GM10266 (cell line): Measurements from ENCODE around the gene ZRSR2.

ENCODE experiments used
- DNase-seq: peaks from one replicate; pipeline ENCODE4 v3.0.0; 2012; ENCODE audit errors: extremely low spot score
- TF ChIP-seq, protein P1 (sequence below): IDR thresholded peaks from 2 replicates; pipeline ENCODE4 v1.5.1; 2012; ENCODE audit warnings: mild to moderate bottlenecking, low read depth; ENCODE audit not compliant: control insufficient read depth, insufficient read depth; ENCODE audit errors: missing control alignments

ZRSR2 gene

DNA sequence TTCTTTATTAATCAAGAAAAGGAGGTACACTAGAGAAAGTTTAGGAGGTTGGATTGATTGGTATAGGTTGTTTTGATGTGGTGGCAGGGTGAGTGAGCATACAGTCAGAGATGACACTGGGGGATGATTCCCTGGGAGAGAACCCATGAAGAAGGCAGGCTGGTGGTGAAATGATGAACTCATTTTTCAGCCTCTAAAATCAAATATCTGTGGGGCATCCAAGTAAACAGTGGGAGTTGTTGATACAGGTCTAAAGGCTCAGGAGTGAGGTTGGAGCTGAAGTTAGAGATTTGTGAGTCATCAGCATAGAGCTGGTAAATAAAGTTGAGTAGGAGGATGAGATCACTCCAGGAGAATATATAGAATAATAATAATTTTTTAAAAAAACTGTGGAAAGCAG lies 74.3 kb downstream of the ZRSR2 start:
- no peak for DNase-seq
- TF ChIP-seq, protein P1, sequence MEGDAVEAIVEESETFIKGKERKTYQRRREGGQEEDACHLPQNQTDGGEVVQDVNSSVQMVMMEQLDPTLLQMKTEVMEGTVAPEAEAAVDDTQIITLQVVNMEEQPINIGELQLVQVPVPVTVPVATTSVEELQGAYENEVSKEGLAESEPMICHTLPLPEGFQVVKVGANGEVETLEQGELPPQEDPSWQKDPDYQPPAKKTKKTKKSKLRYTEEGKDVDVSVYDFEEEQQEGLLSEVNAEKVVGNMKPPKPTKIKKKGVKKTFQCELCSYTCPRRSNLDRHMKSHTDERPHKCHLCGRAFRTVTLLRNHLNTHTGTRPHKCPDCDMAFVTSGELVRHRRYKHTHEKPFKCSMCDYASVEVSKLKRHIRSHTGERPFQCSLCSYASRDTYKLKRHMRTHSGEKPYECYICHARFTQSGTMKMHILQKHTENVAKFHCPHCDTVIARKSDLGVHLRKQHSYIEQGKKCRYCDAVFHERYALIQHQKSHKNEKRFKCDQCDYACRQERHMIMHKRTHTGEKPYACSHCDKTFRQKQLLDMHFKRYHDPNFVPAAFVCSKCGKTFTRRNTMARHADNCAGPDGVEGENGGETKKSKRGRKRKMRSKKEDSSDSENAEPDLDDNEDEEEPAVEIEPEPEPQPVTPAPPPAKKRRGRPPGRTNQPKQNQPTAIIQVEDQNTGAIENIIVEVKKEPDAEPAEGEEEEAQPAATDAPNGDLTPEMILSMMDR, result no peak

DNA sequence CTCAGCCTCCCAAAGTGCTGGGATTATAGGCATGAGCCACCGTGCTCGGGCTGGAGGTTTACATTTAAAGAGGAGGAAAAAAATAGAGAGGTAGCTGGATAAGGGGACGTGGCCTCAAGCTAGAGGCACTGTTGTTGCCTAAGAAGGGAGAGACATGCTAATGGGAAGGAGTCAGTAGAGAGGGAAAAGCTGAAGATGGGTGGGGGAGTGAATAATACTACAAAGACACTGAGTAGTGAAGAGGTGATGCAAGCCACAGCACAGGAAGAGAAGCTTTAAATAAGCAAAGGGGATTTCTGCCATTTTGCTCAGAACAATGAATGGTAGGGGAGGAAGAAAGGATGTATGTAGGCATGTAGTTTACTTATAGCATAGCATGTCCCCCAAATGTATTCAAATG lies 75.9 kb downstream of the ZRSR2 start:
- DNase-seq, result no peak
- TF ChIP-seq, protein P1, result no peak

DNA sequence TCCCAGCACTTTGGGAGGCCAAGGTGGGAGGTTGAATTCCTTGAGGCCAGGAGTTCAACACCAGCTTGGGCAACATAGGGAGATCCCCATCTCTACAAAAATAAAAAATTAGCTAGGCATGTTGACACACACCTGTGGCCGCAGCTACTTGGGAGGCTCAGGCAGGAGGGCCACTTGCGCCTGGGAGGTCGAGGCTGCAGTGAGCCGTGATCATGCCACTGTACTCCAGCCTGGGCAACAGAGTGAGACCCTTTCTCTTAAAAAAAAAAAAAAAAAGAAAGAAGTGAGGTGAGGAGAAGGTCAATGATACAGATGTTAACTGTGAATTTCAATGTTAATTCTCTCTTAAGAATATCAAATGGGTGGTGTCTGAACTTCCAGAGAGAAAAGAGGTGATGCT lies 79.4 kb downstream of the ZRSR2 start:
- TF ChIP-seq, protein P1, result no peak

DNA sequence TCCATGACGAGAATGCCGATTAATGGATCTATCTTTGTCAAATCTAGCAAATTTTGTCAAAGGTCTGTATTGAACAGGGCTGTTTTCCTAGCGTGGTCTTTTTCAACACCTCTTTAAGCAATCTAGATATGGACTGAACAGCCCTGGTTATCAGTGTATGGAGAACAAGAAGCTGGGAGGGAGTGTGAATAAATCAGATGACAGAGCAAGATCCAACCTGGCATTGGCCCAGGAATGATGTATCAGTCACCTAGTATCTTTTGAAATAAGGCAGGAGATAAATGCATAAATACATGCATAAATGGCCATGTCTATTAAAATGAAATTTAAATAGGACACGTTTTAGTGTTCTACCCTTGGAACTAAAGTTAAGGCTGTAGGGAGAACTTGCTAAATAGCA lies 80.0 kb downstream of the ZRSR2 start:
- no peak for DNase-seq
- TF ChIP-seq, protein P1, result no peak

More for the DNA sequence above, 79.4 kb downstream of the ZRSR2 start:
- no peak for DNase-seq
